Stimulated activated naive CD8-positive, alpha-beta T cell treated with anti-CD3 and anti-CD28 coated beads, Interleukin-15, amount 100 ng/mL, for 72 hours (primary cell): Measurements from ENCODE around the gene SLC2A9.
"Not testable (repeated sequence)": the region's sequence is repeated elsewhere in the genome, so short reads cannot be mapped to it uniquely, and the experiment has no call there.

Experiments
- ATAC-seq: fragments of 150-1000 bp; cut with Tn5 transposase; 2 replicates; pipeline ENCODE4 v1.10.0; 2021; ENCODE audit warnings: mild to moderate bottlenecking, moderate library complexity
- DNase-seq, 2 donors: peaks; one replicate each; pipeline ENCODE4 v3.0.0; 2021 to 2022
- H3K27ac Mint-ChIP-seq, 2 donors: one replicate each; pipeline ENCODE4 v1.8.0; 2022; ENCODE audit warnings: mild to moderate bottlenecking in 2 of 2, mixed read lengths in 2 of 2, moderate library complexity in 2 of 2
- H3K27me3 Mint-ChIP-seq: one replicate; pipeline ENCODE4 v1.8.0; 2022; ENCODE audit warnings: mixed read lengths
- H3K4me1 Mint-ChIP-seq: one replicate; pipeline ENCODE4 v1.8.0; 2022; ENCODE audit warnings: mild to moderate bottlenecking, mixed read lengths
- H3K4me3 Mint-ChIP-seq, 2 donors: one replicate each; pipeline ENCODE4 v1.8.0; 2022; ENCODE audit warnings: mild to moderate bottlenecking in 2 of 2, mixed read lengths in 2 of 2, moderate library complexity in 1 of 2
- H3K9me3 Mint-ChIP-seq, 2 donors: one replicate each; pipeline ENCODE4 v1.8.0; 2022; ENCODE audit warnings: mixed read lengths in 2 of 2

The SLC2A9 gene

DNA sequence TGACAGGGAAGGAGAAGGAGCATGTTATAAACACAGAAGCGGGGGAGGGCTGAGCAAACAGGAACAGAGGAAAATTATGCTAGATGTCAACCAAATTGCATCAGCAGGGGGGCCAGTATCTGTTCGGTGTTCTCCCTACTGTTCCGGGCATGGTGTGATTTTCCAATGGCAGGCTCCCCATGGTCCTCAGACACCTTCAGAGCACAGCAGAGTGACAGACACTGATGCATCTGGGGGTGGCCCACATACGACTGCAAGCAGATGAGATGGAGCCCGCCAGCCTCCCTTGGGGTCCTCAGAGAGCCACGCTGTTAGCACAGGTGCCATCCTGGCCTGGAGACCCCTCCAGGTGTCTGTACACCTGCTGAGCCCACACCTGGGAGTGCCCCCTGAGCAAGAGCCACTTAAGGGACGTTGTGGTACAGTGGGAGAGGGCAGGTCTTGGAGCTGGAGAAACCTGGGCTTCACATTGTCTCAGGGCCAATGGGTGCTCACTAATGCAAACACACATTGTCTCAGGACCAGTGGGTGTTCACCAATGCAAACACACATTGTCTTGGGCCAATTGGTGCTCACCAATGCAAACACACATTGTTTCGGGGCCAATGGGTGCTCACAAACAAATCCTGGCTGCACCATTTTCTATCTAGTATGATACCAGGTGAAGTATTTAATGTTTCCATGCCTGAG, 95.4 kb downstream of the SLC2A9 start:
- H3K4me3 Mint-ChIP-seq: no peak overlapping the region
- peaks cover 6% of the 10 kb centered on the region for H3K27me3 Mint-ChIP-seq
- H3K4me1 Mint-ChIP-seq: no peaks in the 10 kb centered on the region
- ATAC-seq: no peak
- no peak for DNase-seq
- H3K9me3 Mint-ChIP-seq: no peaks in the 10 kb centered on the region
- H3K27ac Mint-ChIP-seq: peak overlapping the region in 1 of 2 donors; percentile 82

- Mint-ChIP-seq H3K9me3 (no peaks in the 10 kb centered on the region), H3K4me1 (no peaks in the 10 kb centered on the region), H3K27me3 (no peaks in the 10 kb centered on the region), H3K27ac (no peak overlapping the region), H3K4me3 (no peak overlapping the region)
- DNase-seq (no peak), ATAC-seq (no peak)
Measured at GRCh38 chr4:9924750-9925149, 96.5 kb downstream of the SLC2A9 start.

GRCh38 chr4:9923195-9923812, 98.0 kb downstream of the SLC2A9 start:
- Mint-ChIP-seq H3K4me3 (no peak overlapping the region), H3K4me1 (no peaks in the 10 kb centered on the region), H3K9me3 (no peaks in the 10 kb centered on the region), H3K27ac (peak overlapping the region in 1 of 2 donors; percentile 2), H3K27me3 (no peaks in the 10 kb centered on the region)
- DNase-seq (no peak), ATAC-seq (no peak)

DNA sequence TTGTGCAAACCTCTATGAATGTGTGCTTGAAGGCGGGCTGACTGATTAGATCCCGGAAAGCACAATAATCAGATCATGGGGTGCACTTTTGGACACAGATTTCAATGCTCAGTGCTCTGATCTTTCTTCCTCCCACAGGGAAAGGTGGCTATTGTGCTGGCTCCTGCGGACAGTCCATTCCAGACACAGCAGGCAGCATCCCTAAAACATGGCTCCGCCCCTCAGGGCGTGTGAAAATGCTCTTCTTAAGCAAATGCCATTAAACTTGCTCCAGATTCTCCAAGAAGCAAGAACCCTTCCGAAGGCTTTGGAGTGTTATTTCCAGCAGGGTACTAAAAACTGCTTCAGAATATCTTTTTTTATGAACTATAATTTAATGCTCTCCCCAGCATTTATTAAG, 100.0 kb downstream of the SLC2A9 start:
- no peak overlapping the region for H3K27ac Mint-ChIP-seq
- H3K27me3 Mint-ChIP-seq: no peaks in the 10 kb centered on the region
- ATAC-seq: no peak

DNA sequence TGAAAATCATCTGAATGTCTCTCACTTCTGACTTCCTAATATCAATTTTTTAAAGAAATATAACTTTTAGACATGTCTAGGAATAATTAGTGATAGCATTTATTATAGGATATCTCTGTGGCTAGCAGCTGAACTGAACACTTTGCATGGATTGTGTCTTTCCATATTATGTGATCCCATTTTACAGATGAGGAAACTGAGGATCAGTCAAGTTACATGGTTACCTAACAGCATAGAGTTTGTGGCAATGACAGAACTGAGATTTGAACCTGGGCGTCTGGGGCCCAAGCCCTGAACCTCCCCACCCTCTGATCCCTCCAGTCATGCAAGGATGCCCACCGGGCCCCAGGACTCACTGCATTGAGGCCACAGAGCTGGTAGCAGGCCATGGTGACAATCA, 101.3 kb downstream of the SLC2A9 start:
- no peaks in the 10 kb centered on the region for H3K9me3 Mint-ChIP-seq
- DNase-seq (no peak), ATAC-seq (no peak)
- H3K4me3 Mint-ChIP-seq: no peak overlapping the region
- no peaks in the 10 kb centered on the region for H3K27me3 Mint-ChIP-seq
- no peak overlapping the region for H3K27ac Mint-ChIP-seq
- H3K4me1 Mint-ChIP-seq: no peaks in the 10 kb centered on the region

More for the DNA sequence above, 100.0 kb downstream of the SLC2A9 start:
- no peak overlapping the region for H3K4me3 Mint-ChIP-seq
- H3K4me1 Mint-ChIP-seq: no peaks in the 10 kb centered on the region
- DNase-seq: no peak
- H3K9me3 Mint-ChIP-seq: no peaks in the 10 kb centered on the region

DNA sequence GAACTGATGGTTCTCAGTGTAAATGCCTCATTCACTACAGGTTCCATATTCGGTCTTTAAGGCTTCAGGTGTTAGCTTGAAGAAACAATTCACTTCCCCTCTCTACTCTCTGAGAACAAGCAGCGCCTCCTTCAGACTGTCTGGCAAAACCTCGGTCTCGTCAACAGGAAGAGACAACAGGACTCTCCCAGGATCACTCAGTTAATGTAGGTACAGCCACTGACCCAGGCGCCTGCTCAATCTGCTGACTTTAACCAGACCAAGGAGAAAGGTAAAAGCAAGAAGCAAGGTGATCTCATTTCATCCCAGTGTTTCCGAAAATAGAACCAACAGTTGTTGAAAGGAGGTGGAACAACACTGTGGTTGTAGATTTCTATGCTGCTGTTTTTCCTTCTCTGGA, 102.2 kb downstream of the SLC2A9 start:
- Mint-ChIP-seq H3K4me1 (no peaks in the 10 kb centered on the region), H3K27me3 (no peaks in the 10 kb centered on the region), H3K27ac (no peak overlapping the region), H3K9me3 (no peaks in the 10 kb centered on the region), H3K4me3 (no peak overlapping the region)
- no peak for DNase-seq
- ATAC-seq: no peak

- DNase-seq: no peak
- no peak for ATAC-seq
- H3K9me3 Mint-ChIP-seq: no peaks in the 10 kb centered on the region
- H3K27me3 Mint-ChIP-seq: no peaks in the 10 kb centered on the region
- H3K4me3 Mint-ChIP-seq: no peak overlapping the region
- H3K27ac Mint-ChIP-seq: no peak overlapping the region
- no peaks in the 10 kb centered on the region for H3K4me1 Mint-ChIP-seq
Measured at GRCh38 chr4:9918484-9918883, 102.8 kb downstream of the SLC2A9 start.

DNA sequence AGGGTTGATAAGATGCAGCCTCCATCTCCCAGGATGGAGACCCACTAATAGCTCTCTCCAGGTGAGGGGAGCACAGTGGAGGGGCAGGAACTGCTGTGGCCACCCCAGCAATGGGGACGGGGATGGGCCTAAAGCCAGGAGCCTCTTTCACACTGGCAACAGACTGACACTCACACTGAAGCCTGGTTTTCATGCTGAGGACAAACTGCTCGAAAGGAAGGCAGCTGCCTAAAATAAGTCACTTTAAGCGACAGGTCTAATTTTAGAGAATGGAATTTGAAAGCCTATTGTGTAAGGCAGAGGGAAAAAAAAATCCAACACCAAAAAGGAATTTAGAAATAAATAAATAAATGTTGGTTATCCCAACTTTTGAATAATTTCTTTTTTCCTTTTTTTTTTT, 104.4 kb downstream of the SLC2A9 start:
- H3K27ac Mint-ChIP-seq: peak overlapping the region in 1 of 2 donors; percentile 7
- ATAC-seq (no peak), DNase-seq (no peak)
- no peak overlapping the region for H3K4me3 Mint-ChIP-seq
- H3K9me3 Mint-ChIP-seq: no peaks in the 10 kb centered on the region
- no peaks in the 10 kb centered on the region for H3K4me1 Mint-ChIP-seq
- no peaks in the 10 kb centered on the region for H3K27me3 Mint-ChIP-seq

GRCh38 chr4:9916346-9916745, 105.0 kb downstream of the SLC2A9 start:
- H3K4me3 Mint-ChIP-seq: no peak overlapping the region
- no peaks in the 10 kb centered on the region for H3K27me3 Mint-ChIP-seq
- H3K4me1 Mint-ChIP-seq: no peaks in the 10 kb centered on the region
- no peaks in the 10 kb centered on the region for H3K9me3 Mint-ChIP-seq
- DNase-seq (no peak), ATAC-seq (no peak)
- no peak overlapping the region for H3K27ac Mint-ChIP-seq

DNA sequence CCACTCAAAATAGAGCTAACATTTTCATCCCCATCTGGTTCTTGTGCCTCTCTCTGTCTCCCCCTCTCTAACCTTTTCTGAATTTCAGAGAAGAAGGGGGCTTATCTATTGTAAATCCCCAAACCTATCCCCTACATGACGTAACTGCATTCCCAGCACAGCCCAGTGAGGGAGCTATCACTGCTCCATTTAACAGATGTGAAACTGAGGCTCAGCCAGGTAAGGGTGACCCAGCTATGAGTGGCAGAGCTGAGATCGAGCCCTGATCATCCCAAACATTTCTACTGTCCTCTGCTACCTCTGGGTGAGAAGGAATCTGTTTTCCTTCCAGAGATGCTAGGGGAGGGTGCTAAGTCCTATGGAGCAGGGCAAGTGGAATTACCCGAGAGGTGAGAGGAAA, 107.5 kb downstream of the SLC2A9 start:
- no peak for DNase-seq
- Mint-ChIP-seq H3K4me1 (no peaks in the 10 kb centered on the region), H3K27ac (no peak overlapping the region), H3K9me3 (no peaks in the 10 kb centered on the region), H3K4me3 (no peak overlapping the region), H3K27me3 (no peaks in the 10 kb centered on the region)
- no peak for ATAC-seq

DNA sequence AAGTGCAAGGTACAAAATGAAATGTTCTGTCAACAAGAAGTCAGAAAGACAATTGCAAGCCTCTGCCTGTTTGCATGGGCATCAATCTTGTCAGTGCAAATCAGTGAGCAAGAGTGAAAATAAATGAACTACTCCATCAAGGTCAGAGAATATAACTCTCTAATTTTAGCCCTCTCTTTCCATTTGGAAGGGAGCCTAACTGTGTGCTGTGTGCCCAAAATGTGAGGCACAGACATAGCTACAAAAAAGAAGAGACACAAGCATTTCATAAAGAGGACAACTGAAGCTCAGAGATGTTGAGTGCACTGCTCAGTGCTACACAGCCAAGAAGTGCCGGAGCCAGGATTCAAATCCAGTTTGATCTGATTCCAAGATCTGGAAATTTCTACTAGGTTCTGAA, 114.3 kb downstream of the SLC2A9 start:
- H3K4me3 Mint-ChIP-seq: no peak overlapping the region
- ATAC-seq: no peak
- peaks cover 9% of the 10 kb centered on the region for H3K4me1 Mint-ChIP-seq

DNA sequence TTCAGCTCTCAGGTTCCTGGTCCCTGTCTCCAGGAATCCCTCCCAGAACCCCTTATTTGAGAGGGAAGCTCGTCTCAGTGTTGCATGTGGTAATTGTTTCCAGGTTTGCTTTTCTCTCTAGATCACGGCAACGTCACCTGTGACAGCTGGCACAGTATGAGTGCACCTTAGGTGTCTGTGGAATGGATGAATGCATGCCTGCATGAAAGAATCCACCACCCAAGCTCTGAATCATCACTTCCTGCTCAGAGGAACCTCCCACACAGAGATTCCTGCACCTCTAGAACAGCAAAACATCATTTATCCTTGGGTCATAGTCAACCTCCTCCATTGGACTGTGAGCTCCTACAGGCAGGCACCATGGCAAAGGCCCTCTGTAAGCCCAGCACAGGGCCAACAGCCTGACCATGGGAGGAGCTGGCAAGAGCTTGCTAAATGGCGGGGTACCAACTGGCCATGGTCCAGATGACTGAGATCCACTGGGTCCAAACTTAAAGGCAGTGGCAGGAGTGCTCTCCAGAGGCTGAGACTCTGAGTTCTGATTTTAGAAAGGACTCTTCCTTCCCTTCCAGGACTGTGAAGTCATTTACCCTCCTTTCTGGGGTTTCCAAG, 116.2 kb downstream of the SLC2A9 start:
- ATAC-seq (peak; percentile 64), DNase-seq (no peak)
- H3K9me3 Mint-ChIP-seq: no peaks in the 10 kb centered on the region
- H3K27me3 Mint-ChIP-seq: peaks cover 2% of the 10 kb centered on the region
- no peak overlapping the region for H3K4me3 Mint-ChIP-seq
- no peak overlapping the region for H3K27ac Mint-ChIP-seq
- H3K4me1 Mint-ChIP-seq: peaks cover 9% of the 10 kb centered on the region

More for the DNA sequence above, 114.3 kb downstream of the SLC2A9 start:
- no peak for DNase-seq
- no peaks in the 10 kb centered on the region for H3K9me3 Mint-ChIP-seq
- H3K27ac Mint-ChIP-seq: no peak overlapping the region
- no peaks in the 10 kb centered on the region for H3K27me3 Mint-ChIP-seq

- Mint-ChIP-seq H3K4me3 (no peak overlapping the region), H3K27me3 (peaks cover 16% of the 10 kb centered on the region), H3K27ac (peak overlapping the region in 1 of 2 donors; percentile 25), H3K4me1 (peaks cover 9% of the 10 kb centered on the region), H3K9me3 (no peaks in the 10 kb centered on the region)
- no peak for ATAC-seq
- DNase-seq: no peak
Measured at GRCh38 chr4:9903317-9903716, 118.0 kb downstream of the SLC2A9 start.

DNA sequence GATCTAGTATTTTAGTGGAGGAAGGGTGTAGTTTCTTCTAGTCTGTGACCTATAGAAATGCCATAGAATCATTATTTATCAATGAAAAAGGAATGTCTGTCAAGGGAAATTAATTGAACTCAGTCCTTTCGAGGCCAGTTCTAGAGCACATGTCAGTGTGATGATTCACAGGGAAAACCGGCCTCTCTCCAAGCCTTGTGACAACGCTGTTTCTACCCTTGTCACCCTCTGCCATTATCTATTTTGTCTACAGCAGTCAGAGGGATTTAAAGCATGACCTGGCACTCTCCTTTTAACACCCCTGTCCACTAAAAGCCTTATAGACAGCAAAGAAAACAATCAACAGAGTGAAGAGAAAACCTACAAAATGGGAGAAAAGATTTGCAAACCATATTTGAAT, 120.0 kb downstream of the SLC2A9 start:
- DNase-seq: no peak
- ATAC-seq: no peak
- Mint-ChIP-seq H3K4me3 (no peak overlapping the region), H3K9me3 (no peaks in the 10 kb centered on the region), H3K4me1 (peaks cover 9% of the 10 kb centered on the region), H3K27me3 (peaks cover 22% of the 10 kb centered on the region), H3K27ac (peak overlapping the region in 1 of 2 donors; percentile 57)

GRCh38 chr4:9900633-9901032, 120.7 kb downstream of the SLC2A9 start:
- DNase-seq, H3K4me1 Mint-ChIP-seq, ATAC-seq, H3K9me3 Mint-ChIP-seq, H3K27ac Mint-ChIP-seq, H3K4me3 Mint-ChIP-seq: not testable (repeated sequence)
- peaks cover 28% of the 10 kb centered on the region for H3K27me3 Mint-ChIP-seq

DNA sequence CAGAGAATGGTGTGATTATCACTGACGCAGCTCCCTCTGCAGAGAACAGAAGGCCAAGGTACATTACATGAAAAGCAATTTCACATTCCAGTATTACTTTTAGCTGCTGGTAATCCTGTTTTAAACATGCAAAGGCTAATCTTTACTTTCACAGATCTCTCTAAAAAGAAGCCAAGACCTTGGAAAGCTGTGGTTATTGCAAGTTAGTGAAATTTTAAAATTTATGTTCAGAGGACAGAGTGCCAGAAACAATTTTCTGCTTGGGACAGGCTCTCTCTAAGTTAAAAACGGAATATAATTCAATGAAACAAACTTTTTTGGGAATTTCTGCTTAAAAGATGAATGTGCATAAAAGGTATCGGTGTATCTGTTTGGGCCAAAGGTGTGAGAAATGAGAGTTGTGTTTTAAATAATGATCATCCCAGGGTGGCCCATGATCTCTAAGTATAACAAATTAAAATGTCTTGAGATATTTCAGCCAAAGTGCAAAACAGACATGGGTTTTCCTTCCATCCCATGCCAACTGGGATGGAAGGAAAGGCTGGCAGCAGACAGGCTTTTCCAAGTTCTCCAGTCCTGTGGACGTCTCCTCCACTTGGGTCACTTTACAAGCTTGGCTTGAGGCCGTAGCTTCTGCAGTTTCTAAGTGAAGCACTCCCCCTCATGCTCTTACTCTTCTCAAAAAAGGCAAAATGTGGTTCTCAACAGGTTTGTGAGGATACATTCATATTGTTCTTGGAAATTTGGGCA, 121.8 kb downstream of the SLC2A9 start:
- no peak for DNase-seq
- ATAC-seq: no peak
- Mint-ChIP-seq H3K27me3 (peaks cover 29% of the 10 kb centered on the region), H3K27ac (no peak overlapping the region), H3K9me3 (no peaks in the 10 kb centered on the region), H3K4me1 (no peaks in the 10 kb centered on the region), H3K4me3 (no peak overlapping the region)
